Thoracic aorta (tissue), 2 donors: ENCODE results near the gene KLF1. TPM values are rescaled to one million over a fixed set of nuclear protein-coding genes. Genes with fewer than 3 reads are reported as not detected.

Source experiments
- ATAC-seq: fragments of 150-250 bp; one replicate; pipeline ENCODE4 v1.8.0; 2017; ENCODE audit warnings: low read depth; ENCODE audit not compliant: insufficient number of reproducible peaks, low FRiP score
- DNase-seq: peaks from one replicate; pipeline ENCODE4 v3.0.0-alpha.2; 2020; ENCODE audit warnings: low spot score
- H3K27ac ChIP-seq, 2 donors: fragments of 200-600 bp; sonication (generic); 1 replicate in 1 of 2; 2 replicates in 1 of 2; pipeline ENCODE4 v1.5.1; 2016; ENCODE audit warnings: mild to moderate bottlenecking in 2 of 2, moderate library complexity in 2 of 2
- H3K27me3 ChIP-seq: fragments of 200-600 bp; sonication (generic); replicated peaks from 2 replicates; pipeline ENCODE4 v1.6.0; 2016; ENCODE audit warnings: mild to moderate bottlenecking; ENCODE audit not compliant: insufficient read depth
- H3K36me3 ChIP-seq: fragments of 200-600 bp; sonication (generic); one replicate; pipeline ENCODE4 v1.5.1; 2016
- H3K4me1 ChIP-seq, 2 donors: fragments of 200-600 bp; sonication (generic); 1 replicate in 1 of 2; 2 replicates in 1 of 2; pipeline versions ENCODE4 v1.5.1 to v1.6.0; 2016; ENCODE audit warnings: low read depth in 2 of 2, mild to moderate bottlenecking in 1 of 2; ENCODE audit not compliant: control insufficient read depth in 1 of 2
- H3K4me3 ChIP-seq: fragments of 200-600 bp; sonication (generic); 2 replicates; pipeline ENCODE4 v1.5.1; 2016; ENCODE audit warnings: mild to moderate bottlenecking
- H3K9me3 ChIP-seq: fragments of 200-600 bp; sonication (generic); 2 replicates; pipeline ENCODE4 v1.5.1; 2016
- CTCF ChIP-seq: fragments of 200-600 bp; sonication (generic); IDR thresholded peaks from one replicate; pipeline ENCODE4 v1.5.1; 2019; ENCODE audit warnings: antibody characterized with exemption
- total RNA-seq, 2 donors: library from RNA; depleted of rRNA; stranded (reverse); fragments of >200 nt; gene quantifications; one replicate each; pipeline versions ENCODE4 v1.1.0 to v1.2.3, GENCODE V29; 2016

Gene KLF1
- total RNA-seq, 2 donors from 2014 or later: not detected

DNA sequence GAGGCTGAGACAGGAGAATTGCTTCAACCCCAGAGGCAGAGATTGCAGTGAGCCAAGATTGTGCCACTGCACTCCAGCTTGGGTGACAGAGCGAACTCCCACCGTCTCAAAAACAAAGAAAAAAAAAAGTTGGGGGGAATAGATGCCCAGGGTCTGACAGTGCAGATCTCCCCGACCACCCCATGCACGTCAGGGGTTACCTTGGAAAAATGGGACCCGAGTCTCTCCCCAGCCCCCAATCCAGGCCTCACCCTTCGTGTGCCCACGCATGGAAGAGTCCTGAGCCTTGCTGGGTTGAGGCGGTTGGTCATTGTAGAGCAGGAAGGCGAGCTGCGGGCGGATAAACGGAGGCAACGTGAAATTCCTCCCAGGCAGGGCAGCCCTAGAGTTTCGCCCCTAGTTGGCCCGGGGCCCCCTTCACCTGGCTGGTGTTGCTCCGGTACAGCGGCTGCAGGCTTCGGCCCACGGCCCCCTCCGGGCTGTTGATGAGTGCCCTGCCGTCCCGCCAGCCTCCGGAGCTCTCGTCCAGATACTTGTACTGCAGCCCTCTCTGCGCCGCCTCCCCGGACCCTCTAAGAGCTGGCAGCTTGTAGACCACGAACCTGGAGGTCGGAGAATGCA is 6.3 kb downstream of the KLF1 start:
- Histone ChIP-seq H3K36me3 (peaks cover 12% of the 10 kb centered on the region), H3K27ac (peak overlapping the region; percentile 93 to 98), H3K4me1 (peaks cover 5 to 19% of the 10 kb centered on the region in 2 donors), H3K4me3 (peak overlapping the region; percentile 96), H3K27me3 (no peaks in the 10 kb centered on the region), H3K9me3 (no peaks in the 10 kb centered on the region)
- no peak for ATAC-seq
- DNase-seq: no peak
- TF ChIP-seq CTCF: no peak

DNA sequence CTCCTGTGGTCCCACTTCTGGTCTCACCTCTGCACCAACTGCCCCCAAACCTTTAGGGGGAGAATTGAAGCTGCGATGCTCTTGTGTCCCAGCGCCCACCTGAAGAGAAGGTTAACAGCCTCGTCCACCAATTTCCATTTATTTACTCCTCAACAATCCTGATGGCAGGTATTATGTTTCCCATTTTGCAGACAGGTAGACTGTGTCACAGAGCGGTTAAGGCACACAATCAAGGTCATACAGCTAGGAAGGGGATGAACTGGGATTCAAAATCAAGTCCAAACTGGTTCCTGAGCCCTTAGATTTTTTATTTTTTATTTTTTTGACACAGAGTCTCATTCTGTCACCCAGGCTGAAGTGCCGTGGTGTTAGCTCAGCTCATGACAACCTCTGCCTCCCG is 11.9 kb downstream of the KLF1 start:
- no peak for TF ChIP-seq CTCF
- no peak for DNase-seq
- ATAC-seq: no peak
- Histone ChIP-seq H3K27ac (no peak overlapping the region), H3K4me1 (peaks cover 0 to 2% of the 10 kb centered on the region in 2 donors), H3K27me3 (no peaks in the 10 kb centered on the region), H3K36me3 (peaks cover 15% of the 10 kb centered on the region), H3K9me3 (no peaks in the 10 kb centered on the region), H3K4me3 (no peak overlapping the region)

DNA sequence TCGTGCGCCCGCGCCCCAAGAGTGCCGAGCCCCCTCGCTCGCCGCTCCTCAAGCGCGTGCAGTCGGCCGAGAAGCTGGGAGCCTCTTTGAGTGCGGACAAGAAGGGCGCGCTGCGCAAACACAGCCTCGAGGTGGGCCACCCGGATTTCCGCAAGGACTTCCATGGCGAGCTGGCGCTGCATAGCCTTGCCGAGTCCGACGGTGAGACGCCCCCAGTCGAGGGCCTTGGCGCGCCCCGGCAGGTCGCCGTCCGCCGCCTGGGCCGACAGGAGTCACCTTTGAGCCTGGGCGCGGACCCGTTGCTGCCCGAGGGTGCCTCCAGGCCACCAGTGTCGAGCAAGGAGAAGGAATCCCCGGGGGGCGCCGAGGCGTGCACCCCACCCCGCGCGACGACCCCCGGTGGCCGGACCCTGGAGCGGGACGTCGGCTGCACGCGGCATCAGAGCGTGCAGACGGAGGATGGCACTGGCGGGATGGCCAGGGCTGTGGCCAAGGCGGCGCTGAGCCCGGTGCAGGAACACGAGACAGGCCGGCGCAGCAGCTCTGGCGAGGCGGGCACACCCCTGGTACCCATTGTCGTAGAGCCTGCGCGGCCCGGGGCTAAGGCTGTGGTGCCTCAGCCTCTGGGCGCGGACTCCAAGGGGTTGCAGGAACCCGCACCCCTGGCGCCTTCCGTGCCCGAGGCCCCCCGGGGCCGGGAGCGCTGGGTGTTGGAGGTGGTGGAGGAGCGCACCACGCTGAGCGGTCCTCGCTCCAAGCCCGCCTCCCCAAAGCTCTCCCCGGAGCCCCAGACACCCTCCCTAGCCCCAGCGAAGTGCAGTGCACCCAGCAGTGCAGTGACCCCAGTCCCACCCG is 12.9 kb downstream of the KLF1 start:
- Histone ChIP-seq H3K27me3 (no peaks in the 10 kb centered on the region), H3K4me1 (no peaks in the 10 kb centered on the region), H3K27ac (no peak overlapping the region), H3K36me3 (peaks cover 15% of the 10 kb centered on the region), H3K9me3 (no peaks in the 10 kb centered on the region), H3K4me3 (no peak overlapping the region)
- no peak for ATAC-seq
- no peak for DNase-seq
- TF ChIP-seq CTCF: no peak

DNA sequence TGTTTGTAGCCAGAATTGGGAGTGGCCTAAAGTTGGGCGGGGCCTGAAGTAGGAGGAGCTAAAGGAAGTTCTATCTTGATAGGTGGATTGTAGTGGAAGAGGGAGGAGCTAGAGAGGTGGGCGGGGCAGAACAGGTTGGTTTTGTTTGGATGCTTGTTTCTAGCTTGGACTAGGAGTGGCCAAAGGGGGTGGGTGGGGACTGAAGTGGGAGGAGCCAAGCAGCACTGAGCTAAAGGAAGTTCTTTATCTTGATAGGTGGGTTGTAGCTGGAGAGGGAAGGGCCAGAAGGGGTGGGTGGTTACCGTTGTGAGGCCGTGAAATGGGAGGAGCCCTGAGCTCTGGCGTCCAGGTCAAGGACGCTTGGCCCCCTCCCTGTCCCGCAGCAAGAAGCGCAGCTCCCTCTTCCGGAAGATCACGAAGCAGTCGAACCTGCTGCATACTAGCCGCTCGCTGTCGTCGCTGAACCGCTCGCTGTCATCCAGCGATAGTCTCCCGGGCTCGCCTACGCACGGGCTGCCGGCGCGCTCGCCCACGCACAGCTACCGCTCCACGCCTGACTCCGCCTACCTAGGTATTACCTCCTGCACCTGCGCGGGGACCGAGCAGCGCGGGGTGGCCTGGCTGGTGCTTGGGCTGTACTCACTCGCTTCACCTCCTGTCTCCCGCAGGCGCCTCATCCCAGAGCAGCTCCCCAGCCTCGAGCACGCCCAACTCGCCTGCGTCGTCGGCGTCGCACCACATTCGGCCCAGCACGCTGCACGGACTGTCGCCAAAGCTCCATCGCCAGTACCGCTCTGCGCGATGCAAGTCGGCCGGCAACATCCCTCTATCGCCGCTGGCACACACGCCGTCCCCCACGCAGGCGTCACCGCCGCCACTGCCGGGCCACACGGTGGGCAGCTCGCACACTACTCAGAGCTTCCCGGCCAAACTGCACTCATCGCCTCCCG is 13.8 kb downstream of the KLF1 start:
- H3K4me3 ChIP-seq: no peak overlapping the region
- no peaks in the 10 kb centered on the region for H3K27me3 ChIP-seq
- no peak for TF ChIP-seq CTCF
- DNase-seq (no peak), ATAC-seq (no peak)
- no peak overlapping the region for H3K27ac ChIP-seq
- H3K4me1 ChIP-seq: no peaks in the 10 kb centered on the region
- H3K9me3 ChIP-seq: no peaks in the 10 kb centered on the region
- H3K36me3 ChIP-seq: peaks cover 11% of the 10 kb centered on the region
